ENCODE data around the gene SCRN1.
"Not testable (repeated sequence)": the region's sequence is repeated elsewhere in the genome, so short reads cannot be mapped to it uniquely, and the experiment has no call there.

Gene SCRN1

GRCh38 chr7:29962035-29962434 is 27.6 kb downstream of the SCRN1 start:
- no peak for DNase-seq

DNA sequence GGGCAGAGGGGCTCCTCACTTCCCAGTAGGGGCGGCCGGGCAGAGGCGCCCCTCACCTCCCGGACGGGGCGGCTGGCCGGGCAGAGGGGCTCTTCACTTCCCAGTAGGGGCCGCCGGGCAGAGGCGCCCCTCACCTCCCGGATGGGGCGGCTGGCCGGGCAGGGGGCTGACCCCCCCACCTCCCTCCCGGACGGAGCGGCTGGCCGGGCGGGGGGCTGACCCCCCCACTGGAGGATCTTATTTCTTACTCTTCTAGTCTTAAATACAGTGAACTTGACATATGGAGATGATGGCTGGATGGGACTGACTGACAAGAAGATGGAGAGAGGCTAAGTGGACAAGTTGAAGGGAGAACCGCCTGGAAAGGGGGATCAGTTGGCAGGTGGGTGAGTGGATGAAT is 28.0 kb downstream of the SCRN1 start:
- not testable (repeated sequence) for DNase-seq

- no peak for DNase-seq
Measured at GRCh38 chr7:29958667-29959358, 30.8 kb downstream of the SCRN1 start.

DNA sequence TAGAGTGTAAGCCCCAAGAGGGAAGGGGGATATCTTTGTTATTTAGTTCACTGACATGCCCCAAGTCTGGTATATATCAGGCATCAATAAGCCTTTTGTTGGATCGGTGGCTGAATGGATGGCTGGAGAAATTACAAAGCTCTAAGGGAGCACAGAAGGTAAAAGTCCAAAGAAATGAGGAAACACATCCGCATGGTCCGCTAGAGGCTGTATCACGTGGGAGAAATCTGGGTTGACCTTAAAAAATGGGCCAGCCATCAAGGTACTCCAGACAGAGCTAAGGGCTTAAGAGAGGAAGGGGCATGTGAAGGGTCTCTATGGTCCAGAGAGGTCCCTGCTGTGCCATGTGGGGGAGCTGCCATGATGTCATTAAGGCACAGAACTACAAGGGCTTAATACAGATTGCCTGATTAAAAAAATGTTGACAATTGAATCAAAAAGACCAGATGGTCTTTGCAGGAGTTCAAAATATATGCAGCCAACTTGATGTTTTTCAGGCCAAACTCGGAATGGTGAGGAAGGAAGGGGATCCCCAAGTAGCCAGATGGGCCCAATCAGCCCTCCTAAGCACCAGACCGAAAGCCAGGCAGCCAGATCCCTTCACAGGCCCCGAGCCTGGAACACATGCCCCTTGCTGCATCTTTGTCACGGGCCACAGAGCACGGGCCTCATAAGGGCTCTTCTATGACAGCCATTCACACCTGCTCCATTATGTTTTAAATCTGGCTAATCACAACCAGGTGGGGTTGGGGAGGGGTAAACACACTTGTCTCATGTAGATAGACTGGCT is 31.9 kb downstream of the SCRN1 start:
- no peak for DNase-seq

DNA sequence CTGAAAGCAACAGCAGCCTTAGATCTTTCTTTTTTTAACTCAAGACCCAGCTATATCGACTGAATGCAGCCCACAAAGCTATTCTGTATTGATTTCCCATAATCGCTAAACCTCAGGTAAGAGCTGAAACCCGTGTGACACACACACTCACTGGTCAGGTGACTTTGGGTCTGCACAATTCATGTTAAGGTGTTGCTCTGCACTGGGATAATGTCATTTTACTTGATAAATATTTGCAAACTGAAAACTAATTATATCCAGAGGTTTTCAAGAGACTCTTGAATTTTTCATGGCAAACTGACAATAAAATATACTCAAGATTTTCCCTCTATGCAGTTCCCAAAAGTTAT is 33.1 kb downstream of the SCRN1 start:
- no peak for DNase-seq

- DNase-seq, result peak; percentile 58
Measured at GRCh38 chr7:29955799-29956486, 33.7 kb downstream of the SCRN1 start.

GRCh38 chr7:29955075-29955792 is 34.4 kb downstream of the SCRN1 start:
- no peak for DNase-seq

DNA sequence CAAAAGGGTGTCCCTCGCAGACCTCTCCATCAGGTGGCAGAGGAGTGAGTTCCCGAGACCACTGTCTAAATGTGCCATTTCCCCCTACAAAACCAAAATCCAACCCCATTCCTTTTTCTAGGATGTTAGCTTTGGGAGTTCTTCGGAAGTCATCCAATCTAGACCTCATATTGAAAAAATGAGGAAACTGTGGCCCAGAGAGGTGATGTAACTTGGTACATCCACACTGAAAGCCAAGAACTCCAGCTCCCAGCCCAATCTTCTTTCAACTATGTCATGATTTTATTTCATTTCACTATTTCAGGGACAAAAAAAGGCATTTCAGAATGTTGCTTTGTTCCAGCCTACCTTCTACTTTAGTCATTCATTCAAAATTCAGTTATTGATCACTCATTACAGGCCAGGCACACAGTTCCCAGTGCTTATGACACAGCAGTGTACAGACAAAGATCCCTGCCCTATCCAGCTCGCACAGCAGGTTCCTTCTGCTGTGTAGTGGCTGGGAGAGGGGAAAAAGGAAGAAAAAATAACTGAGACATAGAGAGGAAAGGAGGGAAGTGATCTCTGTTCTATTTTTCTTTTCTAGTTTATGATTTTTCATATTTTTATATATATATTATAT is 35.8 kb downstream of the SCRN1 start:
- no peak for DNase-seq

GRCh38 chr7:29951206-29951605 is 38.4 kb downstream of the SCRN1 start:
- no peak for DNase-seq

DNA sequence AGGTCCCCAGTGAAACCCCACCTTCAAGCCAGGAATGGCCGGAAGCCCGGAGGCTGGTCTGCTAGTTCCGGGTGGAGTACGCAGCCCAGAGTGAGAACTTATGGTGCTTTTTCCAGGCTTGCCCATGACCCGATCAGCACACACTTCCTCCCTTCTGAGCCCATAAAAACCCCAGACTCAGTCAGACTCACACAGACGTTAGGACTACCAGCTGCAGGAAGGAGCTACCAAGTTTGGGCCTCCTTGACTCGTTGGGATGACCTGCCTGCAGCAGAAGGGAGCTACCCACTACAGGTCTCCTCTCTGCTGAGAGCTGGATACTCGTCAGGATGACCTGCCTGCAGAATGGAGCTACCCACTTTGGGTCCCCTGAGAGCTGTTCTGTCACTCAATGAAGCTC is 39.1 kb downstream of the SCRN1 start:
- DNase-seq, result no peak

- no peak for DNase-seq
Measured at GRCh38 chr7:29948587-29948986, 41.0 kb downstream of the SCRN1 start.

- DNase-seq, result no peak
Measured at GRCh38 chr7:29946428-29947186, 43.0 kb downstream of the SCRN1 start.

- no peak for DNase-seq
Measured at GRCh38 chr7:29945259-29945809, 44.3 kb downstream of the SCRN1 start.

DNA sequence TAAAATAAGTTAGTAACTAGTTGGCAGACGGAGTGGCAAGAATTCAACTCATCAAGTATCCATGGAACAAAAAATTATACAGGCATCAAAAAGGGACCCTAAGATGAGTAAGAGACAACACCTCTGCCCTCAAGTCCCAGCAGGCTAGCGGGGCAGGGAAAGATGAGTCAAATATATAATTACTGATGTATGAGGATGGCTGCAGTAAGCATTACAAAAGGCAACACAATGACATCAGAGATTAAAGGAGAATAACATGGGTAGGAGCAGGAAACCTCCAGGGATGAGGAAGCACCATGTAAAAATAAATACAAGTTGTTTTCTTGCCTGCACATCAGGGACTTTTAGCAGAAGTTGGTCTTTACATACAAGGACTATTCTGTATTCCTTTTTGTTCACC is 49.4 kb downstream of the SCRN1 start:
- DNase-seq, result no peak

DNA sequence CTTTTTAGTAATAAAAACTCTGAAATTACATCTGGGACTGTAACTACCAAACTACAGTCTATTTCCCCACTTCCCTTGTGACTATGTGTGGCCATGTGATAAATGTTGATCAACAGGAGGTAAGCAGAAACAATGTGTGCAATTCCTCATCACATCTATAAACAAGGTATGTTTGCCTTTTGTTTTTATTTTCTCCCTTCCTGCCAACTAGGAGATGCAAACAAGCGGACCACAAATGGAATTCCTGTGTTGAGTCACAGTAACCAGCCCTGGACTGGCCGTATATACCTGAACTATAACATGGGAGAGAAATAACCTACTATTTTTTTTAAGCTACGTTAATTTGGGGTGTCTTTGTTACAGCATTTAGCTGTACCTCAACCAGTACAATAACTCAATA is 52.5 kb downstream of the SCRN1 start:
- DNase-seq, result no peak

- DNase-seq, result no peak
Measured at GRCh38 chr7:29935111-29935510, 54.5 kb downstream of the SCRN1 start.

DNA sequence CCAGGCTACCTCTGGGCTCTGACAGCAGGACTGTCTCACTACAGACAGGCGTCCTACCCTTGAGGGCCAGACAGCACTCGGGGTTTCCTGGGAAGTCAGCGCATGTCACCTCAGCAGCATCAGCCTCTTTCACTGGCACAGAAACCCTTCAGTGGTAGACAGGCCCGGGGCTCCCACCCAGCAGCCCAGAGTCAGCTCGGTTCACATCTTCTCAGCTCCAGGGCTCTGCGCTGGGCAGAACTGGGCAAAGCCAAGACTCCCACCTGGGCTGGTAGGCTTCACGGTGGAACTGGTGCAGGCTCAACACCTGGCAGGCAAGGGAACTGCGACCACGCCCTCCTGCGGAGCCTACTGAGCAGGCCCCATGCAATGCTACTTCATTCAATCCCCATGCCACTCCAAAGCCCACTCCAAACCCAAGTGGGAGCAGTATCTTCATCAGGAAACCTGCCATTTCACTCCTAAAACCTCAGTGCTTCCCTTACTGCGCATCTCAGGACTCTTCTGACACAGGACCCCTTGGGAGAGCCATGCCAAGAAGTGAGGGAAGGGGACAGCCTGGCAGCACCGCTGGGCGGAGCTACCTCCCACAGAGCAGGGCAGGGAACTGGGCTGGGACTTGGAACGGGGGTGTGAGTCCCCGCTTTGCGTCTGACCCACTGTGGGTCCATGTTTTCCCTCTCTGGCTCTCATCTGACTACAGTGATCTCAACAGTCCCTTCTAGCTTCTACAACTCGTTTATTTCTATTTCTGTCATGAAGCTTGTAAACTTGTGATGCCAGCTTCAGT is 60.4 kb downstream of the SCRN1 start:
- no peak for DNase-seq

DNA sequence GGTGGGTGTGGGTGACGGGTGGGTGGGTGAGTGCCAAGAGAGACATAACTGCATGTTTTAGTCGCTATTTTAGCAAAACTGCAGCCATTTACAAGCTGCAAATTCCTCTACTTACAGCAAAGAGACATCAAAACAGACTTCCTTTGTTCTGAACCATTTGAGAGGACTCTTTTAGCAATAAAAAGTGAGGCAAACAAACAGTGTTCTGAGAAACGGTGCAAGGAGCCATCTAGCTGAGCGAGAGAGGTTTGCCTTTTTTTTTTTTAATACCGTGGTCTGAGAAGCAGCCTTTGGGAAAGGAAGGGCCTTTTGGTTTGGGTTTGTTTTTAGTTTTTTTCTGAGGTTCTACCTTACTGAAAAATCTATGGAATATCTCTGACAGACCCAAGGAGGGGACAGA is 62.9 kb downstream of the SCRN1 start:
- no peak for DNase-seq

DNA sequence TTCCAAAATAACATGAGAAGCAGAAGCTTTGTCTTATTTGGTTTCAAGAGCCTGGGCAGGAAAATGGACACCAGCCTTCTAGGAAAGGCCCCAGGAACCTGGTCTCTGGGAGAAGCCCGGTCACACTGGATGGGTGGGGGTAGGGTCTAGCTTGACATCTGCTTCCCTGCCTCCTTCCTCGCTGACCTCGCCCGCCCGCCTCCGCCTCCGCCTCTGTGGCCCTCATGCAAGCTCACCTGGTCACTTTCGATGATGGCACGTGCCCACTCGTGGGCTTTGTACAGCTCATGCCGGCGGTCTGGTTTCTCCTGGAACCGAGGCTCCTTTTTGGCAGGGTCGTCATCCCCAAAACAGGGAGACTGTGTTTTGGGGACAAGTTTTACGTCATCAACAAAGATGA is 63.4 kb downstream of the SCRN1 start:
- no peak for DNase-seq

GRCh38 chr7:29924684-29925083 is 64.9 kb downstream of the SCRN1 start:
- no peak for DNase-seq

DNA sequence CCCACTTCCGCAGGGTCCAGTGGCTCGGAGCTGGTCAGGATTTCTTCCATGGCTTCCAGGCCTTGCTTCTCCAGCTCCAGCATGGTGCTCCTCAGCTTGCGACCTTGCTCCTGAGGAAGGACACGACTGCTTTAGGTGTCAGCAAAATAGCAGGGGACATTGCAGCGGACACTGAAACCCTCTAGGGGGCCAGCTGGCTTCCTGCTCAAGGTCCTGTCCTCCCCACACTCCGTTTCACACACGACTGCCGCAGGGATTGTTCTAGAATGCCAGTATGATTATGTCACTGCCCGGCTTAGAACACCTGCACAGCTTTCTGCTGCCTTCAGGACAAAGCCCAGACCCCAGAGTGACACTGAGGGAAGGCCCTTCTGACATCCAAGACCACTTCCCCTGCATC is 65.6 kb downstream of the SCRN1 start:
- no peak for DNase-seq
